ENCODE results near the gene PON2.
"Not testable (repeated sequence)": the region's sequence is repeated elsewhere in the genome, so short reads cannot be mapped to it uniquely, and the experiment has no call there.

The PON2 gene

DNA sequence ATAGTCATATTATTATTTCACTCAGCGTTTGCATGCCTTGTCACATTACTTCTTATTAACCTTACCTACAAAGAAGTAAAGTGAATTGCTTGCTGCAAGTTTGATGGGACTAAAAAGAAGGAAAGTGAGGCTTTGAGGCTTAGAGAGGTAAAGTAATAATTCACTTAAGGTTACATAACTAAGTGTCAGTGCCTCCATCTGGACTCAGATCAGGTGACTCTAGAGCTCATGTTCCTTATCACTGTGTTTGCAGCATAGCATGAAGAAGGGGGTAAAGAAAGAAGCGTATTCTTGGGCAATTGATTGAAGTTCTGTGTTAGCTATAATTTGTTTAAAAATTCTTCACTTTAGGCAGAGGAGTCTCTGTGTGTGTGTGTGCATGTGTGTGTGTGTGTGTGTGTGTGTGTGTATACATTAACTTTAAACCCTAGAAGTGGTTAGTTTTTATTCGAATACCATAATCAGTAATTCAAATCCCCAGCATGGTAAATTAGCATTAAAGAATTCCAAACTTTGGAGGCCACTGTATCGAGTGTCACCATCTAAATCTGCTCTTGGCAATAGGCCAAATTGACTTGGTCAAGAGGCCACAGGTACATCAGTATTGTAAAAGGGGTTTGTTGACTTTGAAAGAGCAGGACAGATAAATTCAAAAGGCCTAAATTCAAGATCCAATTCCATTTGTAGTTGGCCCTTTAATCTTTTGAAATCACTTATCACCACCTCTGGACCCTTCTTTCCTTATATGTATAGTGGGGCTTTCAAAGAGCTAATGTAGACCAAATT is 36.5 kb downstream of the PON2 start:
- no peak for DNase-seq

DNA sequence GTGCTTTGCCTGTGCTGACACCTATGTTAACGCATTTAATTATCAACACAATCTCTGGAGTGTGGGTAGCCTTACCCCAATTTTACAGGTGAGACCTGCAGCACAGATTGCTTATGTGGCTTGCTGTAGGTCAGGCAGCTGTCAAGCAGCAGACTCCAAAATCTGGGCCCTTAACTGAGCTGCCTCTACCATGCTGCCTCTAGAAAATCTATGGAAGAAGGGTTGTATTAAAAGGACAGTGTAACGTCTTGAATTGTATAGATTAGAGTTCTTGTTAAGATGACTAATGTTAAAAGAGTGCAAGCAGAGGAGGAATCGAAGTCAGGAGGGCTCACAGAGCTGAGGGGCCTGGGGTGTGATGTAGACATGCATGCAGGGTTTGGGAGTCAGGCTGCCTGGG is 37.4 kb downstream of the PON2 start:
- no peak for DNase-seq

DNA sequence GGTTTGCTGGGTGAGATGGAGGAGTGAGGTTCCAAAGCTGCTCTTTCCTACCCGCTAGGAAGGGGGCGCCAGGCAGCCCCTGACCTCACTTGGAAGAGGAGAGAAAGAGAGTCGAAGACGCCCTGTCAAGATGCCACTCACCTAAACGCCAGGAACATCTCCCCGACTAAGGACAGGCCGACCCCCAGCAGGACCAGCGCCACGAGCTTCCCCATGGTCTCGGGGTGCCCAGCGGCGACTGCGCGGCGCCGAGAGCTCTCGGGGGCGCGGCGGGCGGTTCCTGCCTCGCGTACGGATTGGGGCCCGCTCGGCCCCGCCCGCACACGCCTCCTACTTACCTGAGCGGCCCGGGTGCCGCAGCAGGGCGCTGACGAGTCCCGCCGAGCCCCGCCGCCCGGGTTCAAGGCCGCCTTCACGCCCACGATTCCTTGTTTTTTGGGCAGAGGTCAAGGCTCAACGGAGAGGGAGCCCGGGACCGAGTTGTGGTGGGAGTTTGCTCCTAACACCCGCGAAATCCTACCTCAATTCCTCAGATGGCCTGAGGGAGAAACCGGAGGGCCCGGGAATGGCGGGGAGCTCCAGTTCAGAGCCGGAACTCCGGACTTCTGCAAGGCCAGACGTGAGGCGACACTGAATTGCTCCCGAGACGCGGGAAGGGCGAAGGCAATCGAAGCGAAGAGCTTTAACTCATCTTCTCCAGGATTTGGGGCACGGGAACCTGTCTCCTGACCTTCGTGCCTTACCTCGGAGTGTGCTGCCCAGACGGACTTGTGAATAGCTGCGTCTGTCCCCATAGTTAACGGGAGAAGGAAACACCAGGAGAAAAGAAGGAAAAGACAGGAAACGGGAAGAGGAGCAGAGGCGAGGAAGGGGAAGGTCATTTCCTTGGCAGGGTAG is 38.4 kb downstream of the PON2 start, which contains the start of gene PON3:
Gene PON3 (minus strand): TSS at position 240 of the 897 bp plus-strand sequence. CDS start 25 bp downstream, at position 215.
- DNase-seq, result peak; percentile 11

DNA sequence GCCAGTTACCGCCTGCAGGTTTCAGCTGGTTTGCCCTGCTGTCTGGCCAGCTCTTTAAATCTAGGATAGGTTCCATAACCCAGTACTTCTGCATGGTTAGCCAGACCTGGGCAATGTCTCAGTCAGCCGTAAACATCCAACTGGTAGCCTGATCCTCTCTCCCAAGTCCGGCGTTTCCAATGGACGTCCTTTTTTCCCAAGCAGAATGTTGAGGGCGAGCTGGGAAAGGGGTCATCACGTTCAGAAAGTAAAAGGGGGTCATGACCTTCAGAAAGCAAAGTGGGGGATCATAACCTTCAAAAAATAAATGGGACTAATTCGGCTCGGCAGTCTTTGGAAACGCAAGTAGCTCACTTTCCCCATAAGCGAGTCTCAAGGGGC is 39.1 kb downstream of the PON2 start:
- no peak for DNase-seq

DNA sequence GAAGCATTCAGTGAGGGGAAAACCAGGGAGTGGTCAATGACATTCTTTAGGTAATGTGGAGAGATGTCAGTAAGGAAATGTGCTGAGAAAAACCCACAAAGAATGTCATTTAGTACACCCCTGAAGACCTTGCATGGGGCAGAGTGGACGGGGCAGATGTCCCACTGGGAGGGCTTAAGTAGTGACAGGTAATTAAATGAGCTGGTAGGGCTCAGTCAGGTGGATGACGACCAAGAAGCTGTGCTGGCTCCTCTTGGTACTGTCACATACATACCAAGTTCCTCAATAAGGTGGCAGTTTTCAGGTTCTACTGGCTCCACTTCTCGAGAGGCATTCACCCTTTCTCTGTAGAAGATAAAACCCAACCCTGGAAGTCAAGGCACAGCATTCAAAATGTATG is 40.5 kb downstream of the PON2 start:
- no peak for DNase-seq

DNA sequence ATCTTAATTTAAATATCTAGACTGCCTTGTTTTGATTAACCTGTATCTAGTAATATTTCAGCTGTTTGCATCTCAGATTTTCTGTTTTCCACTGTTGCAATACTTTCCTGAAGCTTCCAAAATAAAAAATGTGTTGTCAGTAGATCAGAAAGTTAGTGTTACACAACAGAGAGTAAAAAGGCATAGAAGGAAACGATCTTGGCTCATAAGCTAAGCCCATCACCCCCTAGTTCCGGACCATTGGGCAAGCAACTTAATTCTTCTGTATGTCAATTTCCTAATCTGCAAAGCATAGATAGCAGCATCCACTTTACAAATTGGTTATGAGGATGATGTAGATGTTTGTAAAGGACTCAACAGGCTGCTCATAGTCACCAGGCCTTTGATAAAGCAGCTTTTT is 43.1 kb downstream of the PON2 start:
- no peak for DNase-seq

DNA sequence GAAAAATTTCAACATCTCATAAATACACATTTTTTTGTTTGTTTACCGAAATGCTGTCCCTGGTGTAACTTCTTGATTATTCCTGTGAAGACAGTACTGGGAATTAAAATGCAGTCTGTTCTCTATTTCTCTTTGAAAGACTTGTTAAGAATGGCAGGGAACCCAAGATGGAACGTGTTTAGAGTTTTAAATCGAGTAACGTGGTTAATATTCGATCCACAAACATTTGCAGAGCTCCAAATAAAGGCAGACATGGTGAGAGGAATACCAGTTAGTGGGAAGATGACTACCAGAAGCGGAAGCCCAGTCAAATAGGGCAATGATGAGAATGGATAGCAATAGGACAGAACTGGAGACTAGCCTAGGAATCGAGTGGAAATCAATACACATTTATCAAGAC is 45.3 kb downstream of the PON2 start:
- no peak for DNase-seq

DNA sequence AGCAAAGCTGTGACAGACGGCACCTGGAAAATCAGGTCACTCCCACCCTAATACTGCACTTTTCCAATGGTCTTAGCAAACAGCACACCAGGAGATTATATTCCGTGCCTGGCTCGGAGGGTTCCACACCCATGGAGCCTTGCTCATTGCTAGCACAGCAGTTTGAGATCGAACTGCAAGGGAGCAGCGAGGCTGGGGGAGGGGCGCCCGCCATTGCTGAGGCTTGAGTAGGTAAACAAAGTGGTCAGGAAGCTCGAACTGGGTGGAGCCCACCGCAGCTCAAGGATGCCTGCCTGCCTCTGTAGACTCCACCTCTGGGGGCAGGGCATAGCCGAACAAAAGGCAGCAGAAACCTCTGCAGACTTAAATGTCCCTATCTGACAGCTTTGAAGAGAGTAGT is 55.4 kb downstream of the PON2 start:
- DNase-seq, result not testable (repeated sequence)

DNA sequence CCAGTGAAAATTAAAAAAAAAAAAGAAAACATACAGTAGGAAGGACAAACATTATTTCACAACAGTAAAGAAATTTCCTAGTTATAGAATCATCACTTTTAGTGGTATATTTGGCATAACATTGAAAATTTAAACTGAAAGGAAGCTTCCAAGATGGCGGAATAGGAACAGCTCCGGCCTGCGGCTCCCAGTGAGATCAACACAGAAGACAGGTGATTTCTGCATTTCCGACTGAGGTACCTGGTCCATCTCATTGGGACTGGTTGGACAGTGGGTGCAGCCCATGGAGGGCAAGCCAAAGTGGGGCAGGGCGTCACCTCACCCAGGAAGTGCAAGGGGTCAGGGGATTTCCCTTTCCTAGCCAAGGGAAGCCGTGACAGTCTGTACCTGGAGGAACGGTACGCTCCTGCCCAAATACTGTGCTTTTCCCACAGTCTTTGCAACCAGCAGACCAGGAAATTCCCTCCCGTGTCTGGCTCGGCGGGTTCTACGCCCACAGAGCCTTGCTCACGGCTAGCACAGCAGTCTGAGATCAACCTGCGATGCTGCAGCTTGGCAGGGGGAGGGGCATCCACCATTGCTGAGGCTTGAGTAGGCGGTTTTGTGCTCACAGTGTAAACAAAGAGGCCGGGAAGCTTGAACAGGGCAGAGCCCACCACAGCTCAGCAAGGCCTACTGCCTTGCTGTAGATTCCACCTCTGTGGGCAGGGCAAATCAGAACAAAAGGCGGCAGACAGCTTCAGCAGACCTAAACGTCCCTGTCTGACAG is 58.0 kb downstream of the PON2 start:
- DNase-seq, result no peak

DNA sequence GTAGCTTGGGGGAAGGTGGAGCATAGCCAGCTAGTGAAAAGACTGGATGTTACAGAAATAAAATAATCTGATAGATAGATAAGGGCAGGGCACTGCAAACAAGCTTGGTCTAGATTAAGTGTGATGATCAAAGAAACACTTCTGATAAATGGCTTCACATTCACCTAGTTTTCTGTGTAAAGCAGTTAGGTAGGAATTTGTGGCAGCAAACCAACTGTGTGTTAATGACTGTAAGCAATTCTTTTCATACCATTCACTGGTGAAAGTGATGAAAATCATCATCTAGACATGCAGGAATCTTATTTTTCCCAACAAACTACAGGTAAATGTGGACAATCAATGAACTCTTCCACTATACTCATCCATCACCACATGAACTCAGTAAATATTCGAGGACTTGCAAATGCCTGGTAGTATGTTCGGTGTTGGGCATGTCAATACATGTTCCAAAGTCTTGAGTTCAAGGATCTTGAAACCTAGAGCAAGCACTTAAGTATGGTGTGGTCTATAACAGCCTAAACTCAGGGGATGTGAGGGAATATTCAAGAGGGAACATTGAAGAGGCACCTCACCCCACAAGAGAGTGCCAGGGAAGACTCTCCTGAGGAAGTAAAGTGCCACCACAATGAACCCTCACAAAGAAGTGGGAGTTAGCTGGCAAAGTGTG is 59.1 kb downstream of the PON2 start:
- DNase-seq, result no peak

DNA sequence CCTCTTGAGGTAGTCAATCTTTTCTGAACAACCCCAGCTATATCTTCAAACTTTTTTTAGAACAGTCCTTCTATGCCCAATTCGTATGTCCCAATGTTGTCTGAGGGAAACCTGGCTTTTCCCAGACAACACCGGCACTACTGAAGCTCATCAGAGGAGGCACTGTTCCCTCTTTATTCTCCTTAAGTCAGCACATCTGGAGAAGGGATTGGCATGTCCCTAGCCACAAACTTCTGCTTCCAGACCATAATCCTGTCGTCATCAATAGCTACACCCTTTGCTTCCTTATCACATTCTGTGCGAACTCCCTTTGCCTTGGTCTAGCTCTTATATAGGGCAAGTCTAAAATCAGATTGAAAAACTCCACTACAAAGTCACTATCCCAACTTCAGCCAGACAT is 61.5 kb downstream of the PON2 start:
- DNase-seq, result no peak

DNA sequence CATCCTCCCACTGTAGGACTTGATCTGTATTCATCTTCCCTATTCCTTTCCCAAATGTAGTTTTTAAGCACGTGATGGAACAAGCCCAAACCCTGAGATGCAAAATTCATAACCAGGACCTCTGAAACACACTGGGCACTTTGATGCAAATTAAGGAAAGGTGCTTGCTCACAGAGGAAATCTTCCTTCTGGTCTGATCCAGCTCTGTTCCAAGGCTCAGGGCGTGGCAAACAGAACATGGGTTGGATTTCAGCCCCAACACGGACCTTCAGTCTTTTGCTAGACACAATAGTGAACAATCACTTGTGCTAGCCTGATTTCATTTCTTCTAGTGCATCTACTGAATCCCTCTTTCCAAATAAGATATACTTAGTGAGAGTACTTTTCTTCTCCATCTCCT is 66.6 kb downstream of the PON2 start:
- DNase-seq, result no peak

DNA sequence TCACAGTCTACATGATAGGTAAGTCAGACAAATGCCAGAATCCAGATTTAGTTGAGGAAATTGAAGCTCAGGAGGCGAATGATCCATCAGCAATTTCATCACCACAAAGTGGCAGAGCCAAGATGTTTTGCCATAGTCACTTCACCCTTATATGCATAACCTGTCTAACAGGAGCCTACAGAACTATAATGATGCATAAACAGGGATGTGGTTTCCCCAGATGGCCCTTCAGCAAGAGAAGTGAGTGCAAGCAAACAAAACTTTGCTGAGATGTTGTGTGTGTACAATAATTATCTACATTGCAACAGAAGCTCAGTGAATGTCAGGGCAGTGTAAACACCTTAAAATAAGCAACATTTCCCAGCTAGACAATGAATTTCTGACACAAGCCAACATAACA is 67.2 kb downstream of the PON2 start:
- no peak for DNase-seq

DNA sequence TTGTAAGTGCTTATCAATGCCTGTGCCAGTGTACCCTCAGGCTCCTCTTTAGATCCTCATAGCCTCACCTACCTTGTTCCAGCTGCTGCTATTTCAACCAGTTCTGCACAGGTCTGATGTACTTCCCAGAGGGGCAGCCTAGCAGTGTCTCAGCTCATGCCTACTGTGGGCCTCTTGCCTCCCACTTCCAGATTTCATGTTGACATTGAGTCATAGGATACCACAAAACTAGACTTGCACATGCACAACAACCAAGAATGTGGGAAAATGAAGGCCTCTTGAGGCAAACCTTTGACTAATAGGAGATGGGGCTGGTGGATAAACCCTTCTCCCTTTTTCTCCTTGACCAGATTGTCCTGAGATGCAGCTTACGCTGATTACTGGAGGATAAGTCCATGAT is 69.7 kb downstream of the PON2 start:
- DNase-seq, result no peak

DNA sequence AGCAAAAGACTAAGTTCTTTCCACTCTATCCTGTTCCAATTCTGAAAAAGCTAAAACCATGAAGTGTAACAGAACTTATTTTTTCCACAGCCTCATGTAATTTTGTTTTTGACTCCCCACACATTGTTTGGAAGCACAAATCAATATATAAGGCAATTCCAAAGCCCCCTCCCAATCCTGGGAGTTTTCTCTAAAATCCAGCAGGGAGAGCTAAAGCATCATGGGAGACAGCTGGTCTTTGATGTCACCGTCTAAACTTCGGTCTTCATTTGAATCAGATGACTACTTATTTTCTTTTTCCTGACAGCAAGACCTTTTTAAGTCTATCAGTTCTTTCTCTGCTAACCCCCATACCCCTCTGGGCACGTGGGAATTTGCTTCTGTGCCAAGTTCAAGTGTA is 77.2 kb downstream of the PON2 start:
- no peak for DNase-seq
